ENCODE data around the gene USP15.
"Not testable (repeated sequence)": the region's sequence is repeated elsewhere in the genome, so short reads cannot be mapped to it uniquely, and the experiment has no call there.

The USP15 gene

GRCh38 chr12:62328296-62328921 is 68.2 kb downstream of the USP15 start:
- no peak for DNase-seq (ENCODE audit: low spot score)

GRCh38 chr12:62331306-62331705 is 71.1 kb downstream of the USP15 start:
- DNase-seq (ENCODE audit: low spot score) = no peak

DNA sequence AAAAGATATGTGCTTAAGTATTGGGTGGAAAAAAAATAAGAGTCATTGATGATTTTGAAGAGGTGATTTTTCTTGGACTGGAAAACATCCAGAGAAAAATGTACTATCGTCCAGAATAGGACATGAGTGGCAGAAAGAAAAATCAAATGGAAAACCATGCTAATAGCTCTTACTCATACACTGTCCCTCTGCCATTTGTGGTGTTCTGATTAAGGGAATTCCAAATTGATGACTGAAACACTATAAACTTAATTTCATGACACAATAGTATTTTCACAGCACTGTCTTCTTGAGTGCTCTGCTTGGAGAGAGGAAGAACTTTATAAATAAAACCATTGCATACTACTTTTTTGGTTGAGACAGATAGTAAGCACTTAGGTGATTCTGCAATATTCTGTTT is 72.4 kb downstream of the USP15 start:
- no peak for DNase-seq (ENCODE audit: low spot score)

- no peak for DNase-seq (ENCODE audit: low spot score)
These were observed 74.9 kb downstream of the USP15 start for GRCh38 chr12:62335057-62335456.

- no peak for DNase-seq (ENCODE audit: low spot score)
These were observed 75.6 kb downstream of the USP15 start for GRCh38 chr12:62335796-62336195.

DNA sequence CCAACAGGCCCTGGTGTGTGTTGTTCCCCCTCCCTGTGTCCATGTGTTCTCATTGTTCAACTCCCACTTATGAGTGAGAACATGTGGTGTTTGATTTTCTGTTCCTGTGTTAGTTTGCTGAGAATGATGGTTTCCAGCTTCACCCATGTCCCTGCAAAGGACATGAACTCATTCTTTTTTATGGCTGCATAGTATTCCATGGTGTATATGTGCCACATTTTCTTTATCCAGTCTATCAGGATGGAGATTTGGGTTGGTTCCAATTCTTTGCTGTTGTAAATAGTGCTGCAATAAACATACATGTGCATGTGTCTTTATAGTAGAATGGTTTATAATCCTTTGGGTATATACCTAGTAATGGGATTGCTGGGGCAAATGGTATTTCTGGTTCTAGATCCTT is 77.4 kb downstream of the USP15 start:
- not testable (repeated sequence) for DNase-seq (ENCODE audit: low spot score)

DNA sequence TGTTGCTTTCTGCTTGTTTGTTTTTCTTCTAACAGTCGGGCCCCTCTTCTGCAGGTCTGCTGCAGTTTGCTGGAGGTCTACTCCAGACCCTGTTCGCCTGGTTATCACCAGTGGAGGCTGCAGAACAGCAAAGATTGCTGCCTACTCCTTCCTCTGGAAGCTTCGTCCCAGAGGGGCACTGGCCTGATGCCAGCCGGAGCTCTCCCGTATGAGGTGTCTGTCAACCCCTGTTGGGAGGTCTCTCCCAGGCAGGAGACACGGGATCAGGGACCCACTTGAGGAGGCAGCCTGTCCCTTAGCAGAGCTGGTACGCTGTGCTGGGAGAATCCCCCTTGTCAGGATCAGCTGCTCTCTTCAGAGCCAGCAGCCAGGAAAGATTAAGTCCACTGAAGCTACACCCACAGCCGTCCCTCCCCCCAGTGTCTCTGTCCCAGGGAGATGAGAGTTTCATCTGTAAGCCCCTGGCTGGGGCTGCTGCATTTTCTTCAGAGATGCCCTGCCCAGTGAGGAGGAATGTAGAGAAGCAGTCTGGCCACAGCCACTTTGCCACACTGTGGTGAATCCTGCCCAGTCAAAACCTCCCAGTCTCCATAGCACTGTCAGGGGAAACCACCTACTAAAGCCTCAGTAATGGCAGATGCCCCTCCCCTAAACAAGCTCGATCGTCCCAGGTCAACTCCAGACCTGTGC is 82.6 kb downstream of the USP15 start:
- not testable (repeated sequence) for DNase-seq (ENCODE audit: low spot score)

- DNase-seq (ENCODE audit: low spot score) = not testable (repeated sequence)
These were observed 83.3 kb downstream of the USP15 start for GRCh38 chr12:62343304-62344120.

DNA sequence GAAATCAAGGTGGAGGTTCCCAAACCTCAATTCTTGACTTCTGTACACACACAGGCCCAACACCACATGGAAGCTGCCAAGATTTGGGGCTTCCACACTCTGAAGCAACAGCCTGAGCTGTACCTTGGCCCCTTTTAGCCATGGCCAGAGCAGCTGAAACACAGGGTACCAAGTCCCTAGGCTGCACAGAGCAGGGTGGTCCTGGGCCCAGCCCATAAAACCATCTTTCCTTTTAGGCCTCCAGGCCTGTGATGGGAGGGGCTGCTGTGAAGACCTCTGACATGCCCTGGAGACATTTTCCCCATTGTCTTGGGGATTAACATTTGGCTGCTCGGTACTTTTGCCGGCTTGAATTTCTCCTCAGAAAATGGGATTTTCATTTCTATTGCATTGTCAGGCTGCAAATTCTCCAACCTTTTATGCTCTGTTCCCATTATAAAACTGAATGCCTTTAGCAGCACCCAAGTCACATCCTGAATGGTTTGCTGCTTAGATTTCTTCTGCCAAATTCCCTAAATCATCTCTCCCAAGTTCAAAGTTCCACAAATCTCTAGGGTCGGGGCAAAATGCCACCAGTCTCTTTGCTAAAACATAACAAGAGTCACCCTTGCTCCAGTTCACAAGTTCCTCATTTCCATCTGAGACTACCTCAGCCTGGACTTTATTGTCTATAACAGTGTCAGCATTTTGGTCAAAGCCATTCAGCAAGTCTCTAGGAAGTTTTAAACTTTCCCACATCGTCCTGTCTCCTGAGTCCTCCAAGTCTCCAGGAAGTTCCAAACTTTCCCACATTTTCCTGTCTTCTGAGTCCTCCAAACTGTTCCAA is 84.7 kb downstream of the USP15 start:
- not testable (repeated sequence) for DNase-seq (ENCODE audit: low spot score)

DNA sequence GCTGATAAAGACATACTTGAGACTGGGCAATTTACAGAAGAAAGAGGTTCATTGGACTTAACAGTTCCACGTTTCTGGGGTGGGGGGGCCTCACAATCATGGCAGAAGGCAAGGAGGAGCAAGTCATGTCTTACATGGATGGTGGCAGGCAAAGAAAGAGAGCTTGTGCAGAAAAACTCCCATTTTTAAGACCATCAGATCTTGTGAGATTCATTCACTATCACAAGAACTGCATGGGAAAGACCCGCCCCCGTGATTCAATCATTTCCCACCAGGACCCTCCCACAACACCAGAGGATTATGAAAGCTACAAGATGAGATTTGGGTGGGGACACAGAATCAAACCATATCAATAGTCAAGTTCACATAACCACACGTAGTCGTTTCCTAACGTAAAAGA is 85.5 kb downstream of the USP15 start:
- no peak for DNase-seq (ENCODE audit: low spot score)

DNA sequence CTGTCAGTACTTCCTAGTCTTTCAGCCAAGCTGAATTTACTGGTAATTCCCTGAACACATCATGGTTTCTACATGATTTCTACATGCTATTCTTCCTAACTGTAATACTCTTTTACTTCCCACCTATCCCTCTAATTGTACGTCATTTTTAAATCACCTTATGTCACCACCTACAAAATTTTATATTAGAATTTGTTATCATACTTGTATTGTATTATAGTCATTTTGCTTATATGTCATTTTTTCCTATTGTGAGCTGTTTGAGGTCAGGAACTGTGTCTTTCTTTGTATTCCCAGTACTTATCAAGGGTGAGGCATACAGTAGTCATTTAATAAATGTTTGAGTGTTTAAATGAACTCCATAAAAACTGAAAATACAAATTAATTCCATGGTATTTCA is 86.6 kb downstream of the USP15 start:
- DNase-seq (ENCODE audit: low spot score) = no peak

DNA sequence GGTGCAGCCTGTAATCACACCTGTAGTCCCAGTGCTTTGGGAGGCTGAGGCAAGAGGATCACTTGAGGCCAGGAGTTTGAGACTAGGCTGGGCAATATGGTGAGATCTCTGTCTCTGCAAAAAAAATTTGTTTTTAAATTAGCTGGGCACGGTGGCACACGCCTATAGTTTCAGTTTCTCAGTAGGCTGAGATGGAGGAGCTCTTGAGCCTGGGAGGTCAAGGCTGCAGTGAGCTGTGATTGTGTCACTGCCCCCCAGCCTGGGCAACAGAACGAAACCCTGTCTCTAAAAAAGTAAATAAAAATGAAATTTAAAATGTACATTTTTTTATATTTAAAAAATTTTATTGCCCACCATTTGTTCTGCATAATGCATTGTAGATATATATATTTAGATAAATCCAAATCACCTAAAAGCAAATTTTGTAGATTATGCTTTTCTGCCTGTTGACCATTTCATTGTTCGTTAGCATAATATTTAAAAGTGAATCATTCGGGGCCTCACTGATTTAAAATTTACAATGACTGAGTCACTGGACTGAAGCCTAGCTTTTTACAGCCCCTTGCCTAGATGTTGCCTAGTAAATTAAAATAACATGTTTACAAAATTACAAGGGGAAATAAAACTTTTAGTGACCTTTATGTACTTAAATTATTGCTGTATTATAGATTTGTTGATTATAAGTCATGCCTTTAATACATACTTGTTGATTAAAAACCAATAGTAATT is 87.9 kb downstream of the USP15 start:
- no peak for DNase-seq (ENCODE audit: low spot score)

DNA sequence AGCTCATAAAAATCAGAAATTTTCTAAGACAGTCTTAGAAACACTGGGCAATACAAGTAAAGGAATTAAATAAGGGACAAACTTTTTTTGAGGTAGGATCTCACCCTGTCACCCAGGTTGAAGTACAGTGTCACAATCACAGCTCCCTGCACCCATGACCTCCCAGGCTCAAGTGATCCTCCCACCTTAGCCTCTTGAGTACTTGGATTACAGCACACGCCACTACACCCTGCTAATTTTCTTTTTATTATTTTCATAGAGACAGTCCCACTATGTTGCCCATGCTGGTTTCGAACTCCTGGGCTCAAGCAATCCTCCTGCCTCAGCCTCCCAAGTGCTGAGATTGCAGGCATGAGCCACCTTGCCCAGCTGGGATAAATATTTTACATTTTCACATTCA is 90.3 kb downstream of the USP15 start:
- DNase-seq (ENCODE audit: low spot score) = no peak

DNA sequence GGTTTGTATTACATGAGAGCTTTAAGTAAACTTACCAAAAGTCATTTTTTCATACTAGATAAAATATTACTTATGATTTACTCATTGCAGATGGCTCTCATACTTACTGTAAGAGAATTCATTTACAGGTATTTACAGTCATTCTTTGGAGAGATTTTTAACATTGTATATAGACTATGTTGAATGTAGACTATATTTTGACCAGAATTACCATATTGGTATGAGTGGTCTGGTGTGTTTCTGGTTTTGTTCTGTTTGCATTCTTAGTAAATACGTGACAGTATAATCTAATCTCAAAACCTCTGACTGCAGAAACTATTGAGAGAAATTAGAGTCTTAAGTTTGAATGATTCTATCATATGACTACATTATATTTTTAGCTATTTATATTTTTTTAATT is 91.1 kb downstream of the USP15 start:
- no peak for DNase-seq (ENCODE audit: low spot score)

DNA sequence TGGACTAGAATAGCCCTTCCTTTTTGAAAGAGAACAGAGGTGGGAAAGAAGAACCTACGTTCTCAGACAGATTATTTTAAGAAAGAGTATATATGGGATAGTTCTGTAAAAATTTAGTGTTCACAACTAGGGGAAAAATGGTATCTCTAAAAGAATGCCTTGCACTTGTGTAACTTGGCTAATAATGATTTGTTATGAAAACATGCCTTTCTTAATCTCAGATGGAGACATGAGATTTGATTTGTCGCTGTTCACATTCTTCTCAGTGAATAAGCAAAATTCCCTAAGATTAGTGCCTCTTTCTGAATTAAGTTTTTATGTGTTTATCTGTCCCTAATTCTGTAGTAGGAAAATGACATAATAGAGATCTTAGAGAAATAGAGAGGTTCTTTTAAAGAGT is 100.8 kb downstream of the USP15 start:
- no peak for DNase-seq (ENCODE audit: low spot score)

- DNase-seq (ENCODE audit: low spot score) = no peak
These were observed 103.3 kb downstream of the USP15 start for GRCh38 chr12:62363506-62363905.

DNA sequence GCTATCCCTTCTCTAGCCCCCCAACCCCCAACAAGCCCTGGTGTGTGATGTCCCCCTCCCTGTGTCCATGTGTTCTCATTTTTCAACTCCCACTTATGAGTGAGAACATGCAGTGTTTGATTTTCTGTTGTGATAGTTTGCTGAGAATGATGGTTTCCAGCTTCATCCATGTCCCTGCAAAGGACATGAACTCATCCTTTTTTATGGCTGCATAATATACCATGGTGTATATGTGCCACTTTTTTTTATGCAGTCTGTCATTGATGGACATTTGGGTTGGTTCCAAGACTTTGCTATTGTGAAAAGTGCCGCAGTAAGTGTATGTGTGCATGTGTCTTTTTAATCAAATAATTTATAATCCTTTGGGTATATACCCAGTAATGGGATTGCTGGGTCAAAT is 104.5 kb downstream of the USP15 start:
- not testable (repeated sequence) for DNase-seq (ENCODE audit: low spot score)

DNA sequence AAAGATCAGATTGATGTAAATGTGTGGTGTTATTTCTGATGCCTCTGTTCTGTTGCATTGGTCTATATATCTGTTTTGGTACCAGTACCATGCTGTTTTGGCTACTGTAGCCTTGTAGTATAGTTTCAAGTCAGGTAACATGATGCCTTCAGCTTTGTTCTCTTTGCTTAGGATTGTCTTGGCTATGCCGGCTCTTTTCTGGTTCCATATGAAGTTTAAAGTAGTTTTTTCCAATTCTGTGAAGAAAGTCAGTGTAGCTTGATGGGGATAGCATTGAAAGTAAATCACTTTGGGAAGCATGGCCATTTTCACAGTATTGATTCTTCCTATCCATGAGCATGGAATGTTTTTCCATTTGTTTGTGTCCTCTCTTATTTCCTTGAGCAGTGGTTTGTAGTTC is 105.6 kb downstream of the USP15 start:
- not testable (repeated sequence) for DNase-seq (ENCODE audit: low spot score)

- DNase-seq (ENCODE audit: low spot score) = not testable (repeated sequence)
These were observed 108.4 kb downstream of the USP15 start for GRCh38 chr12:62368430-62369223.

GRCh38 chr12:62370189-62370588 is 110.0 kb downstream of the USP15 start:
- DNase-seq (ENCODE audit: low spot score) = no peak

DNA sequence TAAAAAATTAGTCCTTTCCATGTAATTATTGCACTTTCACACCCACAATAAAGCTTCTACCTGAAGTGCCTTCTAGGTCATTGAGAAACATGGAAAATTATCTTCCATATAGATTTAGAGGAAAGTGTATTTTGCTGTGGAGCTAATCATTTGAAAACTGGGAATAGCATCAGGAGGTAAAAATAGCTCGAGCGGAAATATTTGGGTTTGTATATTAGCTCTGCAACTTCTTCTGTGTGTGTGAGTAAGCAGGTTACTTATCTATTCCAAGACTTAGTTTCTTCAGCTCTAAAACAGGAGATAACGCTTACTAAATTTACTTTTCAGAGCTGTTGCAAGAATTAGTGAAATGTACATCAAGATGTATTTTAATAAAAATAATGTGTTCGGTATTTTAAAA is 111.5 kb downstream of the USP15 start:
- DNase-seq (ENCODE audit: low spot score) = no peak
